Mesothelial cell of epicardium (in vitro differentiated cells): Measurements from ENCODE around the gene DACT1. TPM values are rescaled to one million over a fixed set of nuclear protein-coding genes. Genes with fewer than 3 reads are reported as not detected.

Experiments used
- DNase-seq, 2 experiments: peaks; one replicate each; pipeline ENCODE4 v3.0.0; 2021; ENCODE audit warnings: low spot score in 2 of 2; ENCODE audit not compliant: unreplicated experiment in 2 of 2
- H3K27ac Mint-ChIP-seq: 2 replicates; pipeline ENCODE4 v1.8.0; 2021; ENCODE audit warnings: mixed read lengths
- H3K27me3 Mint-ChIP-seq: 2 replicates; pipeline ENCODE4 v1.8.0; 2021; ENCODE audit warnings: low read depth, mixed read lengths
- H3K36me3 Mint-ChIP-seq: 2 replicates; pipeline ENCODE4 v1.8.0; 2021; ENCODE audit warnings: mixed read lengths
- H3K4me1 Mint-ChIP-seq: 2 replicates; pipeline ENCODE4 v1.8.0; 2021; ENCODE audit warnings: mixed read lengths
- H3K4me3 Mint-ChIP-seq: 2 replicates; pipeline ENCODE4 v1.8.0; 2021; ENCODE audit warnings: mild to moderate bottlenecking, moderate library complexity, mixed read lengths
- H3K9me3 Mint-ChIP-seq: 2 replicates; pipeline ENCODE4 v1.8.0; 2021; ENCODE audit warnings: mixed read lengths
- CTCF ChIP-seq: fragments of 200-600 bp; sonication (generic); IDR thresholded peaks from one replicate; pipeline ENCODE4 v1.5.0; 2021; ENCODE audit warnings: antibody characterized with exemption; ENCODE audit not compliant: unreplicated experiment
- total RNA-seq: library from RNA; stranded (reverse); gene quantifications from 3 replicates; pipeline ENCODE4 v1.2.1, GENCODE V29; 2021

The DACT1 gene
- total RNA-seq, 1 donor from 2014 or later: 61.7 TPM

DNA sequence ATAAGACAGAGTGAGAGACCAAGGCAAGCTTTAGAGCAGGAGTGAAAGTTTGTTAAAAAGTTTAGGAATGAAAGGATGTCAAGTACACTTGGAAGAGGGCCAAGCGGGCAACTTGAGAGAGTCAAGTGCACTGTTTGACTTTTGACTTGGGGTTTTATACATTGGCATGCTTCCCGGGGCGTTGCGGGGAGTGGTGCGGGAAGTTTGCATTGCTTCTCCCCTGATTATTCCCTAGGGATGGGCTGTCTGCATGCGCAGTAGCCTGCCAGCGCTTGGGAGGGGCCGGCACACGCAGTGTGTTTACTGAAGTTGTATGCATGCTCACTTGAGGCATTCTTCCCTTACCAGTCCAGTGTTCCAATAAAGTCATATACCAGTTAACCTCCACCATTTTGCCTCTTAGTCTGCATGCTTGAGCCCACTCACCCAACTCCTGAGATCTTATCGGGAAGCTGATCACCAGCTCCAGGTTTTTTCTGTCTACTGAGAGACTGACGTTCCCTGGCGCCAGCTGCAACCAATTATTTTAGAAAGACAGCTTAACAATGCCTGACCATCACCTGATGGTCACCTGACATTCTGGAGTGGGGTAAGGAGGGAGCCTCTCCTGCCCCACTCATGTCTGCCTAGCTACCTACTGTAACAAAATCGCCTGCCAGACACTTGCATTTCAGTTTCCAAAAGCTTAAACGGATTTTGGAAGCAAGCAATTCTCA lies 53.2 kb downstream of the DACT1 start:
- Mint-ChIP-seq H3K27me3 (no peaks in the 10 kb centered on the region), H3K4me1 (peaks cover 9% of the 10 kb centered on the region), H3K4me3 (no peak overlapping the region), H3K9me3 (peaks cover 17% of the 10 kb centered on the region), H3K36me3 (peaks cover 7% of the 10 kb centered on the region), H3K27ac (no peak overlapping the region)
- DNase-seq: no peak
- TF ChIP-seq CTCF: no peak

DNA sequence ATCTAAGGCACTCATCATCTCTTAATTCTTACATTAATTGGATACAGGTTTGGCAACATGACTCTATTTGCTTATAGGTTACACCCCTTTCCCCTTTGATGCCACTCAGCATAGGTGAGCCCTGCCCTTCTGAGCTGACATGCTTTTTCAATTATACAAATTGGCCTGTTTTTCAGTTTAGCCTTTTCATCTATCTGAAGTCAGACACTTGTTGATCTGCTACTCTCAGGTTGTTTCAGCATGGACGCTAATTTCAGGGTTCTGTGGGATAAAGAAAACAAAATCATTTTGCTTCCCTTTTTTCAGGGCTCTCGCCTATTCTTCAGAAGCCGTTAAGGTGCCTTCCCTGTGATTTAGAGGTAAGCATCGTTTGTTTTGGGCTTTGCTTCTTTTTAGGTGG lies 55.3 kb downstream of the DACT1 start:
- Mint-ChIP-seq H3K4me1 (peaks cover 10% of the 10 kb centered on the region), H3K9me3 (peaks cover 8% of the 10 kb centered on the region), H3K36me3 (peaks cover 5% of the 10 kb centered on the region), H3K27me3 (no peaks in the 10 kb centered on the region), H3K27ac (no peak overlapping the region), H3K4me3 (no peak overlapping the region)
- TF ChIP-seq CTCF: no peak
- DNase-seq: no peak

DNA sequence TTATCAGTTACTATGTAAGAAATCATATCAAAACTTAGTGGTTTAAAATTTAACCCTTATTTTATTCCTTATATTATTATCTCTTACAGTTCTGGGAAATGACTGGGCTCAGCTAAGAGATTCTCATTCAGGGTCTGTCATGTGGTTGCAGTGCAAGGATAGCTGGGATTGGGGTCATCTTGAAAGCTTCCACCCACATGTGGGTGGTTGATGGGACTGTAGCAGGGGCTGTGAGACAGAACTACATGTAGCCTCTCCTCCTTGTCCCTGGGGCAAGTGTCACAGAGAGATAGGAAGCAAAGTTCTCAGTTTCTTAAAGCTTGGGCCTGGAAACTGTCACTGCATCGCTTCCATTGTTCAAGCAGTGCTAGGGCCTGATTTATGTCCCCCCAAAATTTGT lies 57.8 kb downstream of the DACT1 start:
- H3K36me3 Mint-ChIP-seq: no peaks in the 10 kb centered on the region
- H3K27ac Mint-ChIP-seq: no peak overlapping the region
- H3K4me3 Mint-ChIP-seq: no peak overlapping the region
- peaks cover 16% of the 10 kb centered on the region for H3K4me1 Mint-ChIP-seq
- no peaks in the 10 kb centered on the region for H3K27me3 Mint-ChIP-seq
- no peaks in the 10 kb centered on the region for H3K9me3 Mint-ChIP-seq
- TF ChIP-seq CTCF: no peak
- DNase-seq: no peak

DNA sequence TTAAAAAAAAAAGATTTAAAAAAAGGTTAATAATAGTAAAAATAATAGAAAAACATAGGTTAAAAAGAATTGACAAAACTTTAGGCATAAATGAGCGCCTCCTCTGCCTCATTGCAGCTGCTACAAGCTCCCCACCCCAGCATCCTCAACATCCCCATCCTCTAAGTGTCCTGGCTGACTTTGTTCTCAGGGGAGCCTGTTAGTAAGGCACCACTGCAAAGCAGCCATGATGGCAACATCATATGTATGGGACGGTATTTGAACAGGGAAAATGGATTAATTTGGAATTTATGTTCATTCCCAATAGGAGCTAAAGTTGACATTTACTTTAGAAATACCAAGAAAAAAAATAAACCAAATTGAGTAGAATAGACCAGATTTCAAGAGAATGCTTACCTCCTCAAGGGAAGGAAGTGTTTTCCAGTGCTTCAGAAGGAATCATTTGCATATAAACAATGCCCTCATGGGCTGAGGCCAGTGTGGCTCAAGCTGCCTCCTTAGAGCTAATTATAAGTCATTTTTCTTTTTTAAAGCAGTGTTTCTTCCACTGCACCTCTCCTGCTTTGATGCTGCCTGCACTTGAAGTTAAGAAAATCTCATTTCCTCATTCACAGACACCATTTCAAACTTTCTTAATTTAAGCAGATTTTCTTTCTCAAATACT lies 59.6 kb downstream of the DACT1 start:
- no peak for DNase-seq
- Mint-ChIP-seq H3K27ac (no peak overlapping the region), H3K9me3 (no peaks in the 10 kb centered on the region), H3K27me3 (no peaks in the 10 kb centered on the region), H3K36me3 (no peaks in the 10 kb centered on the region), H3K4me3 (no peak overlapping the region), H3K4me1 (peaks cover 14% of the 10 kb centered on the region)
- TF ChIP-seq CTCF: no peak

Other genes starting within 250 kb of the DACT1 start
- 0.47 TPM in 1 of 3 replicates, not detected in the others for gene TOMM20L, start 242.0 kb upstream of the DACT1 start, total RNA-seq
- gene TIMM9, start 210.4 kb upstream of the DACT1 start, total RNA-seq: 40.5 to 43.9 TPM (median 40.8 TPM) in 3 replicates
- gene KIAA0586, start 210.2 kb upstream of the DACT1 start, total RNA-seq: 18.3 to 20.7 TPM (median 19.7 TPM) in 3 replicates